ENCODE measurements around the gene FMNL2. TPM values are rescaled to one million over a fixed set of nuclear protein-coding genes. Genes with fewer than 3 reads are reported as not detected.

Gene FMNL2
- polyA plus RNA-seq, 1 donor from 2014 or later = 86.5 TPM

DNA sequence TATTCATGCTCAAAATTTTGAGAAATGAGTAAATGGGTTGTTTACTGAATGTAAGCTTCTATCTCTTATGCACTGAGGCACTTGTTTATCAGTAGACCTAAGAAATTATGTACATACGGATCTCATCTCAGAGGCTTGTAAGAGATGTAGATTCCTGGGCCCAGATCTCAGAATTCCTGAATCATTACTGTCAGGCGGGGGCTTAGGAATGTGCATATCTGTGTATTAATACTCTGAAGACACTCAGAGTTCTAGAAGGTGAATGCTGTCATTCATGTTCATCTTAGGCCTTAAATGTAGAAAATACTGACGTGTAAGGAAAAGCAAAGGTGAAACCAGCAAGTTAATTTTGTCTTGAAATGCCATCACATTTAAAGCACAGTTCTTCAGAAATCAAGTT is 169.6 kb downstream of the FMNL2 start:
- TF ChIP-seq MXI1 (conservative IDR thresholded peaks at IDR 0.05; ENCODE audit: poor library complexity, severe bottlenecking) (no peak), EZH2 (IDR thresholded peaks at IDR 0.05; ENCODE audit: borderline replicate concordance, insufficient read depth, low read length, poor library complexity, severe bottlenecking) (no peak), EP300 (conservative IDR thresholded peaks at IDR 0.05; ENCODE audit: poor library complexity, severe bottlenecking) (no peak), RAD21 (conservative IDR thresholded peaks at IDR 0.05) (no peak), SMC3 (conservative IDR thresholded peaks at IDR 0.05; ENCODE audit: poor library complexity) (no peak)
- TF ChIP-seq, protein P1, sequence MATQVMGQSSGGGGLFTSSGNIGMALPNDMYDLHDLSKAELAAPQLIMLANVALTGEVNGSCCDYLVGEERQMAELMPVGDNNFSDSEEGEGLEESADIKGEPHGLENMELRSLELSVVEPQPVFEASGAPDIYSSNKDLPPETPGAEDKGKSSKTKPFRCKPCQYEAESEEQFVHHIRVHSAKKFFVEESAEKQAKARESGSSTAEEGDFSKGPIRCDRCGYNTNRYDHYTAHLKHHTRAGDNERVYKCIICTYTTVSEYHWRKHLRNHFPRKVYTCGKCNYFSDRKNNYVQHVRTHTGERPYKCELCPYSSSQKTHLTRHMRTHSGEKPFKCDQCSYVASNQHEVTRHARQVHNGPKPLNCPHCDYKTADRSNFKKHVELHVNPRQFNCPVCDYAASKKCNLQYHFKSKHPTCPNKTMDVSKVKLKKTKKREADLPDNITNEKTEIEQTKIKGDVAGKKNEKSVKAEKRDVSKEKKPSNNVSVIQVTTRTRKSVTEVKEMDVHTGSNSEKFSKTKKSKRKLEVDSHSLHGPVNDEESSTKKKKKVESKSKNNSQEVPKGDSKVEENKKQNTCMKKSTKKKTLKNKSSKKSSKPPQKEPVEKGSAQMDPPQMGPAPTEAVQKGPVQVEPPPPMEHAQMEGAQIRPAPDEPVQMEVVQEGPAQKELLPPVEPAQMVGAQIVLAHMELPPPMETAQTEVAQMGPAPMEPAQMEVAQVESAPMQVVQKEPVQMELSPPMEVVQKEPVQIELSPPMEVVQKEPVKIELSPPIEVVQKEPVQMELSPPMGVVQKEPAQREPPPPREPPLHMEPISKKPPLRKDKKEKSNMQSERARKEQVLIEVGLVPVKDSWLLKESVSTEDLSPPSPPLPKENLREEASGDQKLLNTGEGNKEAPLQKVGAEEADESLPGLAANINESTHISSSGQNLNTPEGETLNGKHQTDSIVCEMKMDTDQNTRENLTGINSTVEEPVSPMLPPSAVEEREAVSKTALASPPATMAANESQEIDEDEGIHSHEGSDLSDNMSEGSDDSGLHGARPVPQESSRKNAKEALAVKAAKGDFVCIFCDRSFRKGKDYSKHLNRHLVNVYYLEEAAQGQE (IDR thresholded peaks at IDR 0.05; ENCODE audit: borderline replicate concordance) = no peak
- Histone ChIP-seq H3K4me3 (ENCODE audit: low read length) (no peak overlapping the region), H2AFZ (ENCODE audit: low read depth, low read length) (no peak overlapping the region), H3K4me2 (ENCODE audit: low read length) (no peak overlapping the region), H3K9ac (ENCODE audit: low read length) (no peak overlapping the region), H3K27ac (ENCODE audit: low read length) (no peak overlapping the region), H3K9me2 (ENCODE audit: insufficient read depth, low read length) (no peaks in the 10 kb centered on the region), H3K36me3 (ENCODE audit: insufficient read depth, low read length) (no peaks in the 10 kb centered on the region), H3K79me2 (replicated peaks; ENCODE audit: insufficient read depth, low read length) (peaks cover 22% of the 10 kb centered on the region), H4K20me1 (ENCODE audit: insufficient read depth) (no peaks in the 10 kb centered on the region), H3K9me3 (ENCODE audit: low read length) (no peaks in the 10 kb centered on the region), H3F3A (ENCODE audit: insufficient read depth, low read length, poor library complexity, severe bottlenecking) (no peaks in the 10 kb centered on the region), H3K27me3 (ENCODE audit: insufficient read depth, low read depth, low read length) (no peaks in the 10 kb centered on the region)

- Histone ChIP-seq H3K9me2 (ENCODE audit: insufficient read depth, low read length) (no peaks in the 10 kb centered on the region), H3K27me3 (ENCODE audit: insufficient read depth, low read depth, low read length) (no peaks in the 10 kb centered on the region), H3K79me2 (replicated peaks; ENCODE audit: insufficient read depth, low read length) (peaks cover 29% of the 10 kb centered on the region), H3K9ac (ENCODE audit: low read length) (no peak overlapping the region), H2AFZ (ENCODE audit: low read depth, low read length) (no peak overlapping the region), H3K4me3 (ENCODE audit: low read length) (no peak overlapping the region), H4K20me1 (ENCODE audit: insufficient read depth) (no peaks in the 10 kb centered on the region), H3K4me2 (ENCODE audit: low read length) (no peak overlapping the region), H3F3A (ENCODE audit: insufficient read depth, low read length, poor library complexity, severe bottlenecking) (no peaks in the 10 kb centered on the region), H3K27ac (ENCODE audit: low read length) (no peak overlapping the region), H3K36me3 (ENCODE audit: insufficient read depth, low read length) (no peaks in the 10 kb centered on the region), H3K9me3 (ENCODE audit: low read length) (no peaks in the 10 kb centered on the region)
- TF ChIP-seq RAD21 (conservative IDR thresholded peaks at IDR 0.05) = no peak
- no peak for TF ChIP-seq SMC3 (conservative IDR thresholded peaks at IDR 0.05; ENCODE audit: poor library complexity)
- TF ChIP-seq CTCF (IDR thresholded peaks at IDR 0.05; ENCODE audit: poor library complexity, severe bottlenecking) = no peak
- TF ChIP-seq, protein P1 (IDR thresholded peaks at IDR 0.05; ENCODE audit: borderline replicate concordance) = no peak
- no peak for TF ChIP-seq EZH2 (IDR thresholded peaks at IDR 0.05; ENCODE audit: borderline replicate concordance, insufficient read depth, low read length, poor library complexity, severe bottlenecking)
- no peak for TF ChIP-seq TAF1 (IDR thresholded peaks at IDR 0.05; ENCODE audit: low read depth)
- TF ChIP-seq MXI1 (conservative IDR thresholded peaks at IDR 0.05; ENCODE audit: poor library complexity, severe bottlenecking) = no peak
- no peak for TF ChIP-seq POLR2AphosphoS5 (IDR thresholded peaks at IDR 0.05)
- TF ChIP-seq EP300 (conservative IDR thresholded peaks at IDR 0.05; ENCODE audit: poor library complexity, severe bottlenecking) = no peak
Measured at GRCh38 chr2:152505495-152505906, 170.5 kb downstream of the FMNL2 start.
